Hematopoietic multipotent progenitor cell (in vitro differentiated cells): ENCODE measurements around the gene NUPR1. TPM values are rescaled to one million over a fixed set of nuclear protein-coding genes. Genes with fewer than 3 reads are reported as not detected.
"Not testable (repeated sequence)": the region's sequence is repeated elsewhere in the genome, so short reads cannot be mapped to it uniquely, and the experiment has no call there.

Source experiments
- DNase-seq, 3 donors: peaks; one replicate each; pipeline ENCODE4 v3.0.0-alpha.2; 2011 to 2015; ENCODE audit warnings: low read depth in 2 of 3, low spot score in 2 of 3
- total RNA-seq: library from RNA; depleted of rRNA; stranded (reverse); fragments of >200 nt; gene quantifications from one replicate; pipeline ENCODE4 v1.2.3, GENCODE V29; 2012

Gene NUPR1
- total RNA-seq, 1 donor: not detected

DNA sequence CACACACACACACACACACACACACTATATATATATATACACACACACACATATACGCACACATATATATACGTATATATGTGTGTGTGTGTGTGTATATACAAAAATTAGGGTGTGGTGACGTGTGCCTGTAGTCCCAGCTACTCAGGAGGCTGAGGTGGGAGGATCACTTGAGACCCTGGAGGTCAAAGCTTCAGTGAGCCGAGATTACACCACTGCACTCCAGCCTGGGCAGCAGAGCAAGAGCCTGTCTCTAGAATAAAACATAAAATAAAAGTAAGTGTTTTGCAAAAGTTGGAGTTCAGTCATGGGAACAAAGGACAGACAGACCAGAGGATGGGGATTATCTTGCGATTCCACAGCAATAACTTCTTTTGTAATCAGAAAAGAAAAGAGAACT is 10.8 kb downstream of the NUPR1 start:
- no peak for DNase-seq

DNA sequence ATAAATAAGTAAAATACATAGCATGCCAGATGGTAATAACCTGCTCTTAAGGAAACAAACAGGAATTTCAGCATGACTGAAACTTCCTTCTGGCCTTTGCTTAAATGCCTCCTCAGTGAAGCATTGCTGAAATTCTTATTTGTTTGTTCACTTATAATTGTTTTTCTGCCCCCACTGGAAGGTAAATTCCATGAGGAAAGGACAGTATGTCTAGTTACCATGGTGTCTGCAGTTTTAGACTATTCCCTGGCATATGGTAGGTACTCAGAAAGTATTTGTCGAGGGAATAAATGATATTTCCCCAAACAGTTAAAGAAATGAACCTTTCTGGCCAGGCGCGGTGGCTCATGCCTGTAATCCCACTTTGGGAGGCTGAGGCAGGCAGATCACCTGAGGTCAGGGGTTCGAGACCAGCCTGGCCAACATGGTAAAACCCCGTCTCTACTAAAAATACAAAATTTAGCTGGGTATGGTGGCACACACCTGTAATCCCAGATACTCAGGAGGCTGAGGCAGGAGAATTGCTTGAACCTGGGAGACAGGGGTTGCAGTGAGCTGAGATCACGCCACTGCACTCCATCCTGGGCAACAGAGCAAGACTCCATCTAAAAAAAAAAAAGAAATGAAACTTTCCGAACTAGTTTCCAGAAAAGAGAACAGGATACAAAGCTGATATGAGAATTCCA is 11.5 kb downstream of the NUPR1 start:
- not testable (repeated sequence) for DNase-seq

DNA sequence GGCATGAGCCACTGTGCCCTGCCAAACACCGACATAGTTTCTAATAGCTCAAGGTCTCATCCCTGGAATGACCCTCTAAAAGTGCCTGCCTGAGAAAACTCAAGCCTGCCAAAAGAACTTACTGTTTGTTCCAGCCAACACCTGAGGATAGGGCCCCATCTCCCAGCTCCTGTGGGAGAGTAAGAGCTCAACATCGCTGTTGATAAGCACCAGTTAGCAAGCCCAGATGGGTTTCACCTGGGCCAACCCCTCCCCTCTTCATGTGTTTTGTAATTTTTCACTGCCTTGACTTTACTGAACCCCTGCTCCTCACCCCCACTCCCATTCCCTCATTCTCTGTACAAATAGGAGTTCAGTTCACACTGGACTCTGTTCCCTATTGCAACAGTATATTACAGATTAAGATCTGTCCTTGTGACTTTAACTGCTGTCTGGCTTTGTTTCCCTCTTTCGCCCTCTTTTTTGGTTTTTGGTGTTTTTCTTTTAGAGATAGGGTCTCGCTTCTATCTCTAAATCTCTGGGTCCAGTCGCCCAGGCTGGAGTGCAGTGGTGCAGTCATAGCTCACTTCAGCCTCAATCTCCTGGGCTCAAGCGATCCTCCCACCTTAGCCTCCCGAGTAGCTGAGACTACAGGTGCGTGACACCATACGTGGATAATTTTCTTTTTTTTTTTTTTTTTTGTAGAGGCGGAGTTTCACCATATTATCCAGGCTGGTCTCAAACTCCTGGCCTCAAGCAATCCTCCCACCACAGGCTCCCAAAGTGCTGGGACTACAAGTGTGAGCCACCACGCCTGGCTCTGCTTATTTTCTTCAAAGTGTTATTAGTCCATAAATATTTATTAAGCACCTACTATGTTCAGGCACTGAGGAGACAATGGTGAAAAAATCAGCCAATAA is 12.3 kb downstream of the NUPR1 start:
- no peak for DNase-seq

DNA sequence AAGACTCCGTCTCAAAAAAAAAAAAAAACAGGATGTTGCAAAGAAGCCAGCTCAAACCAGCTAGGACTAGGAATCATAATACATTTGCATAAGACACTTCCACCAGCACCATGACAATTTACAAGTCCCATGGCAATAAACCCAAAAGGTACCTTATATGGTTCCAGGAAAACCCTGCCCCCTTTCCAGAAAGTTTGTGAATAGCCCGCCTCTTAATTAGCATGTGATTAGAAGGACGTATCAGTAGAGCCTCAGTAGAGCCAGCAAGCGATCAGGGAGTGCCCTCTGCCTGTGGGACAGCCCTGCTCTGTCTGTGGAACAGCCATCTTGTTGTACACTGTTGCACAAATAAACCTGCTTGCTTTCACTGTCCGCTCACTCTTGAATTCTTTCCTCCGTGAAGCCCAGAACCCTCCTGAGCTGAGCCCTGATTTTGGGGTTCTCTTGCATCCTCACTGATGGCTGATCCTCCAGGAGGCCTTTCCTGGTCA is 14.0 kb downstream of the NUPR1 start:
- peak in 1 of 3 donors; percentile 10 for DNase-seq

DNA sequence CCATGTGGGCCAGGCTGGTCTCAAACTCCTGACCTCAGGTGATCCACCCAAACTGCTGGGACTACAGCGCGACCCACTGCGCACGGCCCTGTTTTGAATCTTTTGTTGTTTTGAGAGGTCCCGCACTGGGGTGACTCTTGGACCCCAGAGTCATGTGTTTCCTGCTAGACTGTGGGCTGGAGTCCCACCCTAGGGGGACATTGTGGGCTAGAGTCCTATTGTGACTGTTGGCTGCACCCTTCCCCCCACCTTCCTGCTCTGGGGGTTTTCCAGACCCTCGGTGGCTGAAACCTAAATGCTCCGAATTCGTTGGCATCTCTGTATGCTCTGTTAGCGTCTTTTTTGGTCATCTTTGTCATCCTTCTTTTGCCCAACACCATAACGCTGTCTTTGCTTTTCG is 16.0 kb downstream of the NUPR1 start:
- DNase-seq: no peak

DNA sequence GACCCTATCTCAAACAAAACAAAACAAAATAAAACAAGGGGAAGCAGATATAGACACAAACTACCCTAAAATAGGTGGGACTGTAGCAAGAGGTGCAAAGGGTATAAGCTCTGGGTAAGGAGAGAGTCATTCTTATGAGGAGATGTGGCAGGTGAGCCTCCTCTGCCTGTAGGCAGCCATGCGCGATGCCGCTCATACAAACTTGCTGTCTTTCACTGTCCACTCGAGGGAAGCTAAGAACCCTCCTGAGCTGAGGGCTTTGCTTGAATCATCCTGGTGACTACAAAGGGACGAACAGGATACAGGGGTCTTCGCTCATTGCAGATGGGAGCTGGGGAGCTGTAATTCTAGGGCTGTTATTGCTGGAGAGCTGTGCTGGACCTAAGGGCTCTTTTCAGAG is 17.3 kb downstream of the NUPR1 start:
- no peak for DNase-seq

DNA sequence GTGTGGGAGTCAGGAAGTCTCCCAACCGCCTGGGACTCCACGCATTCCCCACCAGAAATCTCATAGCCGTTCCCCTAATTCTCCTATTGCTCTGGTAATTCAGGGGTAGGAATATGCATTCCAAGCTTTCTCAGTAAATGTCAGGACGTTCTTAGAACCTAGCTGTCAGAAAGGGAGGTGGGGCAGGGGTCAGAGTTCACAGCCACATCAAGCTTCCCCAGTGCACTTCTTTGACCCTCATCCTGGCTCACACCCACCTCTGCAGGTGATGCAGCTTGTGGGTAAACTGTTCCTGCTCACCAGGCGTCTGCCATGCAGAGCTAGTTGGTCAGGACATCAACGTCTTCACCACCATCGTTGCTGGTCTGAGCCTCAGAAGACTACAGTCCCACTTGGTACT is 18.1 kb downstream of the NUPR1 start:
- DNase-seq: no peak

DNA sequence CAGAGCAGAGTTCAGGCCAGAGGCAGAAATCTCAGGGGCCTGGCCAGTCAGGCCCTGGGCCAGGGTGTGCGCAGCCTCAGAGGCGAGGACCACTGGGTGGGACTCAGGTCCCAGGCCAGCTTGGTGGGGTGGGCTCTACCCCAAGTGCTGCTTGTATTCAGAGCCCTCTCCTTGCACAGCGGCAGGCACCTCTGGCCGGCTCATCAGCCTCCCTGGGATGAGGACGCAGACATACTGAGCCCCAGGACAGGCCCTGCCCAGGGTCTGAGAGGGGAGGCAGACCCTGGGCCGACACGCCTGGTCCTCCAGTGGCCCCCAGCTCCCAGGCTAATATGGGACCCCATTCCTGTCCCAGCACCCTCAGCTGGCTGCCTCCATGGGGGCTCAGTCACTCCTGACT is 24.5 kb downstream of the NUPR1 start:
- no peak for DNase-seq

DNA sequence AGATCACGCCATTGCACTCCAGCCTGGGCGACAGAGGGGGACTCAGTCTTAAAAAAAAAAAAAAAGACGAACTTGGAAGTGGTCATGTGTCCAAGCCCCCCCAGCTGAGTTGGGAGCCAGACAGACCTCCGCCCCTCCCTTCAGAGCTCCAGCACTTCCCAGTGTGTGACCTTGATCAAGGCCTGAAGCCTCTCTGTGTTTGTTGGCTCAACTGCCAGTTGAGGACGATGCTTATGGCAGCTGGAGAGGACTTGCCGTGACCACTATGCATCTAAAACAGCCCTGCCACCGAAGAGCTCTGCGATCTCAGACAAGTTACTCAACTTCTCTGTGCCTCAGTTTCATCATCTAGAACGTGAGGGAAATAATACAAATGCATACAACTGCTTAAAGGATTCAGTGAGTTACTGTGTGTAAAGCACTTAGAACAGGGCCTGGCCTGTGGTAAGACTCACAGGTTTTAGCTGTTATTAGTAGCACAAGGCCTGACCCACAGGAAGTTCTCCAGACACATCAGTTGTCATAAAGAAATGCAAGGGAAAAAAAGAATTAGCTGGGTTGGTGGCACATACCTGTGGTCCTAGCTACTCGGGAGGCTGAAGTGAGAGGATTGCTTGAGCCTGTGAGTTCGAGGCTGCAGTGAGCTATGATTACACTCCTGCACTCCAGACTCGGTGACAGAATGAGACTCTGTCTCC is 25.1 kb downstream of the NUPR1 start:
- DNase-seq: no peak

DNA sequence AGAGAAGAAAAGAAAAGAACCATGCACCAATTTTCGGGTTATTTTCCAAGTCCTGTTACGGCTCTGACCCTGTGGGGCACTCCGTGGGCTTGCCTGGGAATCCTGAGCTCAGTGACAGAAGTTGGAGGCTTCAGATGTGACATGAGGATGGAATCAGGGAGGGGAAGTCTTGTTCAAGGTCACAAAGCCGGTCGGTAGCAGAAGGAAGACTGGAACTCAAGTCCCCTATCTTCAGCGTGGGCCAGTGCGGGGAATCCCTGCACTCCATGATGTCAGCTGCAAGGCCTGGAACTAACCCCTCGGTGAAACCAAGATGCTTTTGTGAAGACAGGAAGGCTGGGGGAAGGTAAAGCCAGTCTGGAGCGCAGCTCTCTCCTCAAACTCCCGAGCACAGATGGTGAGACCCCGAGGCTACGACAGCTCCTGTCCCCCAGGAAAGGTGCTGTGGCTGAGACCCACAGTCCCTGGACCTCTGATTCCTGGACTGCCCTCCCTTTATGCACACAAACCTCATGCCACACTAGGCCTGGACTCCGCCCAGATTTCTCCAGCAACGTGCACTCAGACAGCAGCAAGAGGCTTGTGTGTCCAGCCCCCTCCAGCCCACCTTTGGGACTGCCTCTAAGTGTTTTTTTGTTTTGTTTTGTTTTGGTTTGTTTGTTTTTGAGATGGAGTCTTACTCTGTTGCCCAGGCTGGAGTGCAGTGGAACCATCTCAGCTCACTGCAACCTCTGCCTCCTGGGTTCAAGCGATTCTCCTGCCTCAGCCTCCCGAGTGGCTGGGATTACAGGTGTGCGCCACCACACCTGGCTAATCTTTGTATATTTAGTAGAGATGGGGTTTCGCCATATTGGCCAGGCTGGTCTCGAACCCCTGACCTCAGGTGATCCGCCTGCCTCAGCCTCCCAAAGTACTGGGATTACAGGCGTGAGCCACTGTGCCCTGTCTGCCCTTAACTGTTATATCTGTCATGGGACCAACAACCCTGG is 26.7 kb downstream of the NUPR1 start:
- DNase-seq: no peak

DNA sequence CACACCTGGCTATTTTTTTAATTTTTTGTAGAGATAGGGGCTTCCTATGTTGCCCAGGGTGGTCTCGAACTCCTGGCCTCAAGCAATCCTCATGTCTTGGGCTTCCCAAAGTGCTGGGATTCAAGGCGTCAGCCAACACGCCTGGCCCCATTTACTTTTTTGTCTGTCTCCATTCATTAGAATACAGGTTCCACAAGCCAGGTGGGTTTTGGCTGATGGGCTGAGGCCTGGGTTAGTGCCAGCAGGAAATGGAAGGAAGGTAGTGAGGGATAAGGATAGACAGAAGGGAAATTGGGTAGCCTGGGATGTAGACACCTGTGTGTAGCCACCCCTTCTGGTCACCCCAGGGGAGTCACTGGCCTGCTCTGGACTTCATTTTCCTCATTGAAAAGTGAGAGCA is 27.7 kb downstream of the NUPR1 start:
- no peak for DNase-seq

DNA sequence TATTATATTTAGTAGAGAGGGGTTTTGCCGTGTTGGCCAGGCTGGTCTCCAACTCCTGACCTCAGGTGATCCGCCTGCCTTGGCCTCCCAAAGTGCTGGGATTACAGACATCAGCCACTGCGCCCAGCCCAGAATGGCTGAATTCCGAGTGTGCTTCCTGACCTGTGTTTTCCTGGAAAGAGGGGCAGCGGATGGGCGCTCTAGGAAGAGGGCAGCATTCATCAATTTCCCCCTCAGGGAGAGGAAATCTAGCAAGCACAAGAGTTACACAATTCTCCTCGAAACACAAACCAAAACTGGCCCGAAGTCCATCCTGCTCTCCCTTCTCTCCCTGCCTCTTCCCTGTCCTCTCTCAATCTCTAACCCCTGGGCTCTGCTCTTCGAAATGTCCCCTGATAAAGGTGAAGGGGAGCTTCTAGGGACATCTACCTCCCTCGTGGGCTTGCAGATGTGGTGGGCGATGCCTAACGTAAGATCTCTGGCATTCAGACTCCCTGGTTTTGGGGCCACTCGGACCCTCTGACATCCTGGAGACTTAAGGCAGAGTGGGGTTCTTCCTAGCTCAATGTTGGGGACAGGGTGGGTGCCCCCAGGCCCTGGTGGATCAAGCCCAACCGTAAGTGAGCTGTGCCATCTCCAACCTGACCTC is 33.2 kb downstream of the NUPR1 start:
- DNase-seq: no peak

DNA sequence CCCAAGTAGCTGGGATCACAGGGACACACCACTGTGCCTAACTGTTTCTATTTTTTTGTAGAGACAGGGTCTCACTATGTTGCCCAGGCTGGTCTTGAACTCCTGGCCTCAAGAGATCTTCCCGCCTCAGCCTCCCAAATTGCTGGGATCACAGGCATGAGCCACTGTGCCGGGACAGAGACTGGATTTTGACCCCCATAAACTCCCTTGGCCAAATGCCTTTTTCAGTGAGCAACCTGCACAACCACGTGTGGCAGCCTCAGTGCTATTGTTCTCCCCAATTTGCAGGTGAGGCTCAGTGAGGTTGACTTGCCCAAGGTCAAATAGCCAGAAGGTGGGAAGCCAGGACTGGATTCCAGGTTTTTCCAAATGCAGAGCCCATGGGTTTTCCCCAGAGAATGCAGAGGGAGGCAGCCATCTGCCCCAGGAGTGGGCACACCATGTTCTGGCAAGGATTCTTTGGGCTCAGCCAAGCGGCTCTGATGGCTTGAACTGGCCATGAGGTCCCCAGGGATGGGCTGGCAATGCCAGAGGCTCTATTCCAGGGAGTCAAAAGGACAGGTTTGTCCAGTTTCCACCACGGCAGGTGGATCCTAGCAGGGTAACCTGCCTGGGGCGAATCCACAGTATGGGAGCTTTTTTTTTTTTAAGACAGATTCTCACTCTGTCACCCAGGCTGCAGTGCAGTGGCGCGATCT is 33.9 kb downstream of the NUPR1 start:
- DNase-seq: no peak

DNA sequence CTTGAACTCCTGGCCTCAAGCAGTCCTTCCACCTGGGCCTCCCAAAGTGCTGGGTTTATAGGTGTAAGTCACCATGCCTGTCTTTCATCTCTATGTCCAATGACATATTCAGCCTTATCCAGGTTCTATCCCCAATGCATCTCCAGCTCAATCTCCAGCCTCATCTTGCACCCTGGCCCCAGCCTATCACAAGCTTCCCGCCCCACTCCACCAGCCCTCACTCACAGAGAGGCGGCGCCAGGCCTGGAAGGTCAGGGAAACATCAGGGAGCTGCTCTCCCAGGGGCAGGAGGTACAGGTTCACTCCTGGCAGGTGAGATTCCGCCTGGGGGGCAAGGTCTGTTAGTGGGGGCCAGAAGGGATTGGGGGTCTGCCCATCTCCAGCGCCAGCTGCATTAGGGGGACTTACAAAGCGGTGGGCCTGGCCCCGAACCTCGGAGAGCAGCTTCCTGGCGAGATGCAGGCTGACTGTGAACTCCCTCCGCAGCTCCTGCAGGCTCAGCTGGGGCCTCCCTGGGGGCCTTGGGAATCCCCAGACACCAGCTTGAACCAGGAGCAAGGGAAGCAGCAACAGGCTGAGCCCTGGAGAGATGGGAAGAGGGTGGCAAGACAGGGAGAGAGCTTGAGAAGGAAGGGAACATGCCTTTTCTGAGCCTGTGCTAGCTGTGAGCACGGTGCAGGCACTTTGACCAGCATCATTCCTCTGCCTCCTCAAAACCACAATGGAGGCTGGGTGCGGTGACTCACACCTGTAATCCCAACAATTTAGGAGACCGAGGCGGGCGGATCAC is 35.1 kb downstream of the NUPR1 start:
- no peak for DNase-seq

DNA sequence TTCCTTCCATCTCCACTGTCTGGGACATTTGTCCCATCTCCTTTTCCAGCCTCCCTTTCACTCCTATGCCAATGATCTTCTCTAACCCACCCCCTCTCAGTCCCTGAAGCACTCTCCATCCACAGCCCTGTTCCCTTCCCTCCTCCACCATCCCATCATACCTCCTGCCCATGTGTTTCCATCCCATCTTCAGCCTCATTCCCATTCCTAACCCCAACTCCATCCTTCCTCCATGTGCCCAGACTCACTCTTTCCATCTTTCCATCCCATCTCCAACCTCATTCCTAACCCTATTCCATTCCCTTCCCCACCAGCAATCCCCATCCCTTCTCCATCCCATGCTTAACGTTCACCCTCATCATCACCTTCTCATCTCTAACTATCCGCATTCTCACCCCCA is 36.5 kb downstream of the NUPR1 start:
- DNase-seq: no peak

DNA sequence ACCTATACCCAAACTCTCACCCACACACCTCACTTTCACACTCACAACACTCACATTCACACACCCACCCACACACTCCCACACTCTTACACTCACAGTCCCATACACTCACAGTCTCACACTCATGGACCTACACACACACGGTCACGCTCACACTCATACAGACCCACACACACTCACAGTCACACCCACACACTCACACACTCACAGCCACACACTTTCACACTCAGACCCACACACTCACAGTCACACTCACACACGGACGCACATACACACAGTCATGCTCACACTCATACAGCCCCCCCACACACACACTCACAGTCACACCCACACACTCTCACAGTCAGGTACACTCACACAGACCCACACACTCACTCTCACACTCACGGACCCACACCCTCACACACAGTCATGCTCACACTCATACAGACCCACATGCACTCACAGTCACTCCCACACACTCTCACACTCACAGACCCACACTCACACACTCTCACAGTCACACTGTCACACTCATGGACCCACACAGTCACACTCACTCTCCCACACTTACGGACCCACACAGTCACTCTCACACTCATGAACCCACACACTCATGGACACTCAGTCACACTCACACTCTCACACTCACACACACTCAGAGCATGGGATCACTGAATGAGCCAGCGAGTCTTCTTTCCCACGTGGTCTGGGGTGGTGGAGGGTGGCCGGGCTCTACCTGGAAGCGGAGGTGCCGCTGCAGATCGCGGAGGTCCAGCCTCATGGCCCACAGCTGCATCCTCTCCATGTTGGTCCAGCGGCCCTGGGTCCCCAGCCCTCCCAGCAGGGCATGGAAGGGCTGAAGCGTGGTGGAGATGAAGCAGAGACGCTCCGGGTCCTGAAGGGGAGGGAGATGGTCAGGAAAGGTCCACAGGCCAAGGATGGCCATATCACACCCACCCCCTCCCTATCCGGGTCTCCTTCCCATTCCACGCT is 37.2 kb downstream of the NUPR1 start:
- no peak for DNase-seq
